OCI-M2 (cell line): ENCODE results near the gene CCDC107.

Experiments used
- DNase-seq: peaks from one replicate; lab custom pipeline; 2025; ENCODE audit not compliant: unreplicated experiment; lab: John Stamatoyannopoulos, UW

CCDC107 gene

GRCh38 chr9:35700031-35700430 lies 41.9 kb downstream of the CCDC107 start:
- DNase-seq: no peak

- no peak for DNase-seq
These were observed 42.9 kb downstream of the CCDC107 start for GRCh38 chr9:35700942-35701341.

DNA sequence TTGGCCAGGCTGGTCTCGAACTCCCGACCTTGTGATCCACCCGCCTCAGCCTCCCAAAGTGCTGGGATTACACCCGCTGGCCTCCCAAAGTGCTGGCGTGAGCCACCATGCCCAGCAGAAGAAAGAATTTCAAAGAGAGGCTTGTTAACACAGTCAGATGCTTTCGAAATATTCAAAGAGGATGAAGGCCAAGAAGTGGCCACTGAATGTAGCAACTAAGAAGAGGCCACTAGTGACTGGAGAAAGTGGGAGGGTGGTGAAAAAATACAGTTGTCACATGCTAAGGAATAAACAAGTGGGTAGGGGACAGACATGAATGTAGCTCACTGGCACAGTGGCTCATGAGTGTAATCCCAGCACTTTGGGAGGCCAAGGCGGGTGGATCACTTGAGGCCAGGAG lies 44.6 kb downstream of the CCDC107 start:
- no peak for DNase-seq

DNA sequence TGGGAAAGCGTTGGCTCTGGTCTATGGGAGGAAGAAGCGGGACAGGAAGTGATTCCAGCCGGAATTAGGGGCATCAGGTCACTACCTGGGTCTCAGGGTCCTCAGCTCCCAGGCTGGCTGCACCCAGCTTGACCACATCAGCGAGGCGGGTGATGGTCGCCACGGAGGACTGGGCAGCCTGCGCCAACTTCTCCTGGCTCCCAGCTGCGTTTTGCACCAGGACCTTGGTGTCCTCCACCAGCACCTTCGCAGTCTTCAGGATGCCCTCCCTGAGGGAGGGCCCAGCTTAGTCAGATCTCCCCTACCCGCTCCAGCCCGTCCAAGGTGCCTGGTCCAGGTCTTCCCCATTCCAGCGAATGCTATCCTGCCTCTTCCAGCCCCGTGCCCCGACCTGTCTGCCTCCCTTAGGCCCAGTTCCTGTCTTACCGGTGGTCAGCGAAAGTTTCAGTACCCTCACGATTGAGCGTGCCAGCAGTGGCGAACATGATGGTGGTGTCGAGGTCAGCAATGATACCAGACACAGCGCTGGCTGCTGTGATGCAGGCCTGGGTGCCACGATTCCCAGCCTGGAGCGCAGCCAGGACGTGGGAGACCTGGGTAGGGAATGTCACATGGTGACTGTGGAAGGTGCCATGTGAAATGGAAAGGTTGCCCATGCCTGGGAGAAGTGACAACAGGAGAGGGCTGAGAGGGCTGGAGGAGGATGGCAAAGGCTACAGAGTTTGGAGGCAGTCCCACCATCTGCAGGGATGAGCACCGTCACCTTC lies 46.0 kb downstream of the CCDC107 start:
- no peak for DNase-seq

DNA sequence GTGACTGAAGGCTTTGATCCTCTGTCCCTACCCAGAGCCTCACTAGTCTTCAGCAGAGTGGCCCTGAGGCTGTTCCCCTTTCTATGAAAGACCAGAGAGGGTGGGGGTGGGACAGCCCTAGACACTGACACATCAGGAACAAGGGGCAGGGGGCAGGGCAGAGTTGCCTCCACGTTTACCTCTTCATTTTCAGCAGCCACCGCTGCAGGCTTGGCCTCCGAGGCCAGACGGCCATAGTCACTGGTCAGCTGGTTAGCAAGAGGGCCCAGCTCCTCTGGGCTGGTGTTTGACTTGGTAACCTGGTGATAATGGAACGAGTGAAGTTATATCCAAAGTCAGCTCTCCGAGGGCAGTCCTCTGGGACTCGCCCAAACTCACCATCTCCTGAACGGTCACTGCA lies 47.3 kb downstream of the CCDC107 start:
- no peak for DNase-seq

- DNase-seq: no peak
These were observed 47.8 kb downstream of the CCDC107 start for GRCh38 chr9:35705836-35706430.

- DNase-seq: no peak
These were observed 48.9 kb downstream of the CCDC107 start for GRCh38 chr9:35706951-35707350.

GRCh38 chr9:35708146-35708545 lies 50.1 kb downstream of the CCDC107 start:
- DNase-seq: no peak

DNA sequence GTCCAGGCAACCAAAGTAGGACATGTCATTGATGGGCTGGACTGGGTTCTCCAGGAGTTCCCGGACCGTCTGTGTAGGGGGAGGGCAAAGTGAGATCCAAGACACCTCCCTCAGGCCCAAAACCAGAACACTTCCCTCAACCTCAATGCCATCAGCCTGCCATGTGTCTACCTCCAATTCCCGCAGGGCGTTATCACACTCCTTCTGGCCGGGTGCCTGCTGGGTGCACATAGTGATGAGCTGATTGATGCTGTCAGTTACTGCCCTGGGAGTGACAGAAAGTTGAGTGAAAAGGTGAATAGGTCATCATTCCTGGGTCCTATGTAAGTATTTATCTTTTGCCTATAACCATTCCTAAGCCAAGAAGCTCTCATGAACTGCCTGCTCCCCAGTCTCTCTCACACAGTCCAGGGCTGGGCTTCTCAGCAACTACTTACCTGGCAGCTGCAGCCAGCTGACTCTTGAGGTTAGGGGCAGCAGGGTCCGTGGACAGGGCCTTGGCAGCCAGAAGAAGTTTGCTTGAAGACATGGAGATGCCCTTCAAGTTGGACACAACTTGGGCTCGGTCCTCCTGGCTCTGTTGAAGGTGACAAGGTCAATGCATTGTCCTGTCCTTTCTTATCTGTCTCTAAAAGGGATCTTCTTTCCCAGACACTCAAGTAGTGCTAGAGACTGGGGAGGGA lies 52.9 kb downstream of the CCDC107 start:
- DNase-seq: no peak
